ENCODE measurements around the gene CLN6. TPM values are rescaled to one million over a fixed set of nuclear protein-coding genes. Genes with fewer than 3 reads are reported as not detected.

CLN6 gene
- total and polyA plus RNA-seq, 12 donors = 5.8 to 14.2 (median 9.0) TPM

- TF ChIP-seq CTCF (IDR thresholded peaks at IDR 0.05) = peak in 1 of 9 donors; percentile 8
- ATAC-seq (peak; percentile 91 to 96 (median 94)), DNase-seq (peak; percentile 89)
- H3K27ac ChIP-seq = peak overlapping the region; percentile 64 to 93 (median 86)
- 5 to 10% methylated on average over 54 to 56 of the region's 57 CpGs for WGBS, 2 donors
- intact Hi-C loops (cut with DNase I) = loop anchor here in 6 of 10 donors (10.0 kb wide), 4 partner anchors 48 to 418 kb away; no protein-coding TSS in a partner anchor
- no peaks in the 10 kb centered on the region for H3K27me3 ChIP-seq
- H3K4me3 ChIP-seq = peak overlapping the region; percentile 23 to 78 (median 62)
- H3K4me1 ChIP-seq = peaks cover 0 to 31% (median 15%) of the 10 kb centered on the region in 9 donors
- no peaks in the 10 kb centered on the region for H3K36me3 ChIP-seq
- no peaks in the 10 kb centered on the region for H3K9me3 ChIP-seq
These were observed 27.3 kb upstream of the CLN6 start for GRCh38 chr15:68256675-68257450.

- TF ChIP-seq CTCF (IDR thresholded peaks at IDR 0.05) = peak; percentile 67 to 91 (median 88)
- H3K27me3 ChIP-seq = no peaks in the 10 kb centered on the region
- ATAC-seq = peak in 6 of 8 donors; percentile 25 to 49 (median 41)
- no peaks in the 10 kb centered on the region for H3K9me3 ChIP-seq
- WGBS, 2 donors = 25 to 41% methylated on average over 7 of the region's 7 CpGs
- intact Hi-C loops (cut with DNase I) = loop anchor here (1.0 to 10.0 kb wide), 14 partner anchors 44 to 422 kb away; no protein-coding TSS in a partner anchor
- no peak overlapping the region for H3K27ac ChIP-seq
- peak overlapping the region in 1 of 10 donors; percentile 8 for H3K4me3 ChIP-seq
- peak in 1 of 2 donors; percentile 48 for DNase-seq
- peaks cover 0 to 35% (median 15%) of the 10 kb centered on the region in 9 donors for H3K4me1 ChIP-seq
- H3K36me3 ChIP-seq = no peaks in the 10 kb centered on the region
These were observed 23.5 kb upstream of the CLN6 start for GRCh38 chr15:68252925-68253534.

- WGBS, 2 donors = 57 to 59% methylated on average over 3 of the region's 3 CpGs
- Histone ChIP-seq H3K9me3 (peaks cover 0 to 15% (median 7%) of the 10 kb centered on the region in 11 donors), H3K4me1 (peaks cover 0 to 16% (median 4%) of the 10 kb centered on the region in 9 donors), H3K27ac (no peak overlapping the region), H3K36me3 (no peaks in the 10 kb centered on the region), H3K27me3 (no peaks in the 10 kb centered on the region), H3K4me3 (no peak overlapping the region)
- no peak for TF ChIP-seq CTCF (IDR thresholded peaks at IDR 0.05)
- intact Hi-C loops (cut with DNase I) = loop anchor here in 2 of 10 donors (5.0 to 10.0 kb wide), 2 partner anchors 138 to 276 kb away; no protein-coding TSS in a partner anchor
- no peak for DNase-seq
- ATAC-seq = no peak
These were observed 19.7 kb upstream of the CLN6 start for GRCh38 chr15:68249058-68249713.

- no peaks in the 10 kb centered on the region for H3K27me3 ChIP-seq
These were observed 14.7 kb upstream of the CLN6 start for GRCh38 chr15:68244235-68244634.

More at GRCh38 chr15:68244235-68244634, 14.7 kb upstream of the CLN6 start:
- 94 to 95% methylated on average over 1 of the region's 1 CpG for WGBS, 2 donors
- Histone ChIP-seq H3K4me1 (peaks cover 0 to 5% (median 0%) of the 10 kb centered on the region in 9 donors), H3K27ac (no peak overlapping the region), H3K4me3 (no peak overlapping the region), H3K36me3 (no peaks in the 10 kb centered on the region), H3K9me3 (peaks cover 0 to 42% (median 13%) of the 10 kb centered on the region in 11 donors)
- intact Hi-C loops (cut with DNase I) = loop anchor here in 1 of 10 donors (10.0 kb wide), 1 partner anchor 281 kb away; no protein-coding TSS in a partner anchor
- DNase-seq (no peak), ATAC-seq (no peak)
- no peak for TF ChIP-seq CTCF (IDR thresholded peaks at IDR 0.05)

Measured in heart right ventricle (tissue), 16 donors.